Ovary (tissue), 10 donors: ENCODE measurements around the gene MTHFD1L. TPM values are rescaled to one million over a fixed set of nuclear protein-coding genes. Genes with fewer than 3 reads are reported as not detected.
"Not testable (repeated sequence)": the region's sequence is repeated elsewhere in the genome, so short reads cannot be mapped to it uniquely, and the experiment has no call there.

Source experiments
- DNase-seq, 5 donors: peaks; one replicate each; pipeline ENCODE4 v3.0.0-alpha.2; 2019 to 2020
- H3K27ac ChIP-seq, 2 donors: fragments of 200-600 bp; one replicate each; pipeline versions ENCODE4 v1.5.1 to v1.8.0; 2019 to 2022
- H3K27me3 ChIP-seq: fragments of 200-600 bp; one replicate; pipeline ENCODE4 v1.8.0; 2022
- H3K36me3 ChIP-seq: fragments of 200-600 bp; sonication (generic); one replicate; pipeline ENCODE4 v1.5.1; 2019
- H3K4me1 ChIP-seq: one replicate; pipeline ENCODE4 v1.8.1; 2013; ENCODE audit warnings: mild to moderate bottlenecking, moderate library complexity; ENCODE audit not compliant: insufficient read depth
- H3K4me3 ChIP-seq: fragments of 200-600 bp; sonication (generic); one replicate; pipeline ENCODE4 v1.5.1; 2017
- H3K9me3 ChIP-seq, 2 donors: fragments of 200-600 bp in 1 of 2; sonication (generic) in 1 of 2; one replicate each; pipeline versions ENCODE4 v1.5.1 to v1.8.1; 2013 to 2019; ENCODE audit warnings: mild to moderate bottlenecking in 1 of 2, moderate library complexity in 1 of 2
- EP300 ChIP-seq: sonication (generic); formaldehyde crosslinking; IDR thresholded peaks from one replicate; pipeline ENCODE4 v1.6.1; 2017; ENCODE audit warnings: antibody characterized with exemption
- POLR2A ChIP-seq: fragments of 450-650 bp; IDR thresholded peaks from one replicate; pipeline ENCODE4 v1.6.1; 2017; ENCODE audit warnings: antibody characterized with exemption, mild to moderate bottlenecking, moderate library complexity
- WGBS, 3 donors: extraction: QIAGEN DNeasy Blood & Tissue Kit in 1 of 3; methylation state at CpG; one replicate each; pipeline versions ENCODE4 v1.1.5 to v1.1.7; 2013 to 2017; 5-methylcytosine and 5-hydroxymethylcytosine counted together
- intact Hi-C, 4 donors: fragments of 100-400 bp; cut with DNase I; formaldehyde crosslinking; loops; one replicate each; pipeline versions ENCODE4 v1.11.0 to v1.15.1; 2022 to 2023
- long read RNA-seq, 3 donors: library from polyadenylated mRNA in 2 of 3; unstranded in 2 of 3; transcript quantifications; one replicate each; pipeline ENCODE4 v2.0.0 and lab custom pipeline, GENCODE V29; 2021 to 2026
- polyA plus RNA-seq, 2 donors: library from polyadenylated mRNA; stranded (reverse); fragments of 200-250 nt in 1 of 2; fragments of 350-450 nt in 1 of 2; fragmentation: Illumina TruSeq in 1 of 2; extraction: RNeasy Lipid Tissue Mini Kit (QIAGEN cat#74804) in 1 of 2; gene quantifications; one replicate each; pipeline ENCODE4 v1.2.3, GENCODE V29; 2013 to 2014
- total RNA-seq, 7 donors: library from RNA; depleted of rRNA in 2 of 7; stranded (reverse); fragments of >200 nt in 2 of 7; fragmentation: NEBNext Ultra II Directional in 3 of 7; extraction: Animal tissue kit (Norgen Biotek cat#: 25700) in 3 of 7; gene quantifications; one replicate each; pipeline versions ENCODE4 v1.1.0 to v1.2.4, GENCODE V29; 2016 to 2023
- TF ChIP-seq, protein P1 (sequence below), 3 donors: fragments of 450-650 bp in 2 of 3; fragments of 200-600 bp in 1 of 3; IDR thresholded peaks; one replicate each; pipeline versions ENCODE4 v1.5.1 to v1.8.0; 2016 to 2022; ENCODE audit warnings: antibody characterized with exemption in 3 of 3, mild to moderate bottlenecking in 1 of 3
- donor health status: DM: no; HTN: no; CAD: no; lungs with moderate emphysema.
- donor health status: DM: no; HTN: no; CAD: no.
- donor health status: Bipolar disorder and iron deficiency.
- donor health status: DM: yes; HTN: yes; CAD: no.
- donor health status: DM: no; HTN: no; CAD: no.
- donor health status: DM: yes; HTN: yes; CAD: no.

The MTHFD1L gene
- 10 to 100 TPM; 13.0 to 91.1 (median 30.6) TPM for total RNA-seq
- 10 to 100 TPM; 14.0 to 23.2 TPM for polyA plus RNA-seq
- long read RNA-seq, donor 1, partial matches to known transcripts = 14 of 73 reads
- long read RNA-seq, donor 1, other reads (novel, unspliced or antisense) = 59 of 73 reads
- long read RNA-seq, donor 2, partial matches to known transcripts = 0 of 3 reads
- long read RNA-seq, donor 2, other reads (novel, unspliced or antisense) = 0 of 3 reads
- long read RNA-seq, donor 3, transcript MTHFD1L-211 (28 exons, 3,475 nt) = major isoform, 6 of 28 reads
- long read RNA-seq, donor 3, partial matches to known transcripts = 3 of 28 reads
- long read RNA-seq, donor 3, other reads (novel, unspliced or antisense) = 12 of 28 reads

DNA sequence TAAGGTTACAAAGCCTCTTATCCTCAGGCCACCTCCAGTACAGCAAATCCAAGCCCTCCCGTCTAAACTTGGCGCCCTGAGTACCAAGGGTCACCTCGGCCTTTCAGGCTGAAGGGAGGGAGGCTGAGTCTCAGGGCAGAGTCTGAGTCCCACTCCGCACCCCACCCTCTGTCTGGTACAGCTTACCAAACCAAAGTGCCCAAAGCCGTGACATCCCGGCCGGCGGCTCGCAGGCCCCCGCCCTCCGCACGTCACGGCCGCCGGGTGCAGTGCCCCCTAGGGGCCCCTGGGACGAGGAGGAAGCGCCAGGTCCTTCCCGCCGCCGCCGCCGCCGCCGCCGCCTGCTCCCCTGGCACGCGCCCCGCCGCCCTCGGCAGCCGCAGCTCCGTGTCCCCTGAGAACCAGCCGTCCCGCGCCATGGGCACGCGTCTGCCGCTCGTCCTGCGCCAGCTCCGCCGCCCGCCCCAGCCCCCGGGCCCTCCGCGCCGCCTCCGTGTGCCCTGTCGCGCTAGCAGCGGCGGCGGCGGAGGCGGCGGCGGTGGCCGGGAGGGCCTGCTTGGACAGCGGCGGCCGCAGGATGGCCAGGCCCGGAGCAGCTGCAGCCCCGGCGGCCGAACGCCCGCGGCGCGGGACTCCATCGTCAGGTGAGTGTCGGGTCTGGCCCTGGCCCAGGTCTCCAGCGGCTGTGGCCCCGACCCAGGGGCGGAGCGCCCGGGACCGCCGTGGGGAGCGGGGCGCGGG lies at the start of gene MTHFD1L:
Gene MTHFD1L, plus strand, starts transcription at position 297 of the 741 bp plus-strand sequence. Its CDS starts 121 bp downstream, at position 418.
- peak; percentile 70 to 86 (median 84) for DNase-seq
- H3K4me3 ChIP-seq = peak within 1 kb of the TSS; percentile 64
- intact Hi-C loops = no loop called here
- H3K9me3 ChIP-seq = no peaks in the 10 kb centered on the region
- peak within 1 kb of the TSS; percentile 81 to 88 for H3K27ac ChIP-seq
- H3K27me3 ChIP-seq = no peaks in the 10 kb centered on the region
- TF ChIP-seq POLR2A (peak; percentile 49), EP300 (no peak)
- TF ChIP-seq, protein P1, sequence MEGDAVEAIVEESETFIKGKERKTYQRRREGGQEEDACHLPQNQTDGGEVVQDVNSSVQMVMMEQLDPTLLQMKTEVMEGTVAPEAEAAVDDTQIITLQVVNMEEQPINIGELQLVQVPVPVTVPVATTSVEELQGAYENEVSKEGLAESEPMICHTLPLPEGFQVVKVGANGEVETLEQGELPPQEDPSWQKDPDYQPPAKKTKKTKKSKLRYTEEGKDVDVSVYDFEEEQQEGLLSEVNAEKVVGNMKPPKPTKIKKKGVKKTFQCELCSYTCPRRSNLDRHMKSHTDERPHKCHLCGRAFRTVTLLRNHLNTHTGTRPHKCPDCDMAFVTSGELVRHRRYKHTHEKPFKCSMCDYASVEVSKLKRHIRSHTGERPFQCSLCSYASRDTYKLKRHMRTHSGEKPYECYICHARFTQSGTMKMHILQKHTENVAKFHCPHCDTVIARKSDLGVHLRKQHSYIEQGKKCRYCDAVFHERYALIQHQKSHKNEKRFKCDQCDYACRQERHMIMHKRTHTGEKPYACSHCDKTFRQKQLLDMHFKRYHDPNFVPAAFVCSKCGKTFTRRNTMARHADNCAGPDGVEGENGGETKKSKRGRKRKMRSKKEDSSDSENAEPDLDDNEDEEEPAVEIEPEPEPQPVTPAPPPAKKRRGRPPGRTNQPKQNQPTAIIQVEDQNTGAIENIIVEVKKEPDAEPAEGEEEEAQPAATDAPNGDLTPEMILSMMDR (IDR thresholded peaks at IDR 0.05) = peak; percentile 19 to 58 (median 34)
- no peaks in the 10 kb centered on the region for H3K4me1 ChIP-seq
- 0 to 1% (median 1%) methylated on average over 15 to 82 of the region's 82 CpGs for WGBS, 3 donors
- H3K36me3 ChIP-seq = no peaks in the 10 kb centered on the region

DNA sequence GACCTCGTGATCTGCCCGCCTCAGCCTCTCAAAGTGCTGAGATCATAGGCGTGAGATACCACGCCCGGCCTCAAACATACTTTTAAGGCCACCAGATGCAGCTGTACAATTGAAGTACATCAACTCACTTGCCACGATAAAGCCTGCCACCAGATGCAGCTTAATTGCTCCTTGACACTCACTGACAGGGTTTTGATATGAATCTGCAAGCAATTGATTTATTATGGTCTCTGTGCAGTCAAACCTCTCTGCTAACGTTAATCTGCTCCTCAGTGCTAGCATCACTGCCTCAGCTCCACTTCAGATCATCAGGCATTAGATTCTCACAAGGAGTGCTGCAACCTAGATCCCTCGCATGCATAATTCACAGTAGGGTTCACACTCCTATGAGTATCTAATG lies 48.9 kb upstream of the MTHFD1L start:
- intact Hi-C loops = loop anchor here in 2 of 4 donors (2.0 kb wide), 2 partner anchors 398 to 520 kb away; no protein-coding TSS in a partner anchor
- not testable (repeated sequence) for H3K27me3 ChIP-seq, DNase-seq, H3K27ac ChIP-seq, H3K4me1 ChIP-seq, H3K36me3 ChIP-seq, H3K9me3 ChIP-seq, H3K4me3 ChIP-seq
- WGBS, 3 donors = 89 to 91% (median 91%) methylated on average over 8 of the region's 8 CpGs

DNA sequence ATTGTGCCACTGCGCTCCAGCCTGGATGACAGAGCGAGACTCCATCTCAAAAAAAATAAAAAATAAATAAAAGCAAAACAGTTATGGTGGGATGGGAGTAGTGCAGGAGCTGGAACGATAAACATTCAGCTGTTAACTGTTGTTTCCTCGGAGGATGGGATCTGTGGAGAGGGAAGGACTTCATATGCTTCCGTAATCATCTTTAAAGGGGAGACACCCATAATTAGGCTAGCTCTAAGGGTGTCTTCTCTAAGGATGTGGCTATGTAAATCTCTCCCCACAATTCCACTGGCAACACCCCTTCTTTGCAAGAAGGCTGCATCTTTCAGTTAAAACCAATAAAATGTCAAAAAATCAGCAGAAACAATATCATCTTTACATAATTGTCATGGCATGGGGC lies 42.6 kb upstream of the MTHFD1L start:
- no peaks in the 10 kb centered on the region for H3K9me3 ChIP-seq
- no peak overlapping the region for H3K27ac ChIP-seq
- TF ChIP-seq POLR2A (no peak), EP300 (no peak)
- TF ChIP-seq, protein P1 (IDR thresholded peaks at IDR 0.05) = no peak
- 59 to 78% (median 70%) methylated on average over 5 of the region's 5 CpGs for WGBS, 3 donors
- no peaks in the 10 kb centered on the region for H3K27me3 ChIP-seq
- no peak overlapping the region for H3K4me3 ChIP-seq
- H3K36me3 ChIP-seq = no peaks in the 10 kb centered on the region
- no peak for DNase-seq
- H3K4me1 ChIP-seq = no peaks in the 10 kb centered on the region
- intact Hi-C loops = no loop called here

DNA sequence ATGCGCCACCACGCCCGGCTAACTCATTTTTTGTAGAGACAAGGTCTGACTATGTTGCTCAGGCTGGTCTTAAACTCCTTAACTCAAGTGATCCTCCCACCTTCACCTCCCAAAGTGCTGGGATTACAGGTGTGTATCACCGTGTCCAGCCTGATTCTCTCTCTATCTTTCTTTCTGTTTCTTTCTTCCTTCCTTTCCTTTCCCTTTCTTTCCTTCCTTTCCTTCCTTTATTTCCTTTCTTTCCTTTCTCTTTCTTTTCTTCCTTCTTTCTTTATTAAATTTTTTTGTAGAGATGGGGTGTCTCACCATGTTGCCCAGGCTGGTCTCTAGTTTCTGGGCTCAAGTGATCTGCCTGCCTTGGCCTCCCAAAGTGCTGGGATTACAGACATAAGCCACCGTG lies 38.7 kb upstream of the MTHFD1L start:
- WGBS, 3 donors = 90 to 96% (median 90%) methylated on average over 5 of the region's 5 CpGs
- no peaks in the 10 kb centered on the region for H3K4me1 ChIP-seq
- intact Hi-C loops = no loop called here
- no peaks in the 10 kb centered on the region for H3K9me3 ChIP-seq
- no peak overlapping the region for H3K27ac ChIP-seq
- TF ChIP-seq, protein P1 (IDR thresholded peaks at IDR 0.05) = no peak
- TF ChIP-seq EP300 (no peak), POLR2A (no peak)
- no peaks in the 10 kb centered on the region for H3K36me3 ChIP-seq
- H3K27me3 ChIP-seq = no peaks in the 10 kb centered on the region
- H3K4me3 ChIP-seq = no peak overlapping the region
- DNase-seq = no peak

DNA sequence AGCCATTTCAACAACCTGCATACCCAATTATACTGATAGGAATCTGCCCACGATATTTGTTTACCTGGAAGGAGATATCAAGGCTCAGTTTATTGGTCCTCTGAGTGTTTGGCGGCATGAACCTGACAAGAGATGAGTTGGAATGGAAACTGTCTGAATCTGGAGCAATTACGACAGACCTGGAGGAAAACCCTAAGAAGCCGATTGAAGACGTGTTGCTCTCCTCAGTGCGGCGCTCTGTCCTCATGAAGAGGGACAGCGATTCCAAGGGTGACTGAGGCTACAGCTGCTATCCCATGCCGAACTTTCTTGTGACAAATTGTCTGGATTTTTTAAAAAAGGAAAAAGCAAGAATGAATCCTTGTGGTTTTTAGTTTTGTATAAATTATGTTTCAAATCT lies 37.4 kb upstream of the MTHFD1L start:
- H3K9me3 ChIP-seq, H3K27me3 ChIP-seq, DNase-seq, H3K27ac ChIP-seq, H3K36me3 ChIP-seq, H3K4me1 ChIP-seq, intact Hi-C loops, H3K4me3 ChIP-seq: not testable (repeated sequence)
- WGBS, 3 donors = 89 to 92% (median 91%) methylated on average over 9 of the region's 9 CpGs
